ENCODE data around the gene CNOT1. TPM values are rescaled to one million over a fixed set of nuclear protein-coding genes. Genes with fewer than 3 reads are reported as not detected.
"Not testable (repeated sequence)": the region's sequence is repeated elsewhere in the genome, so short reads cannot be mapped to it uniquely, and the experiment has no call there.

Gene CNOT1
- 100 to 1,000 TPM in 3 of 8 experiments, 10 to 100 TPM in 5; 57.7 to 187 (median 91.9) TPM for total RNA-seq

DNA sequence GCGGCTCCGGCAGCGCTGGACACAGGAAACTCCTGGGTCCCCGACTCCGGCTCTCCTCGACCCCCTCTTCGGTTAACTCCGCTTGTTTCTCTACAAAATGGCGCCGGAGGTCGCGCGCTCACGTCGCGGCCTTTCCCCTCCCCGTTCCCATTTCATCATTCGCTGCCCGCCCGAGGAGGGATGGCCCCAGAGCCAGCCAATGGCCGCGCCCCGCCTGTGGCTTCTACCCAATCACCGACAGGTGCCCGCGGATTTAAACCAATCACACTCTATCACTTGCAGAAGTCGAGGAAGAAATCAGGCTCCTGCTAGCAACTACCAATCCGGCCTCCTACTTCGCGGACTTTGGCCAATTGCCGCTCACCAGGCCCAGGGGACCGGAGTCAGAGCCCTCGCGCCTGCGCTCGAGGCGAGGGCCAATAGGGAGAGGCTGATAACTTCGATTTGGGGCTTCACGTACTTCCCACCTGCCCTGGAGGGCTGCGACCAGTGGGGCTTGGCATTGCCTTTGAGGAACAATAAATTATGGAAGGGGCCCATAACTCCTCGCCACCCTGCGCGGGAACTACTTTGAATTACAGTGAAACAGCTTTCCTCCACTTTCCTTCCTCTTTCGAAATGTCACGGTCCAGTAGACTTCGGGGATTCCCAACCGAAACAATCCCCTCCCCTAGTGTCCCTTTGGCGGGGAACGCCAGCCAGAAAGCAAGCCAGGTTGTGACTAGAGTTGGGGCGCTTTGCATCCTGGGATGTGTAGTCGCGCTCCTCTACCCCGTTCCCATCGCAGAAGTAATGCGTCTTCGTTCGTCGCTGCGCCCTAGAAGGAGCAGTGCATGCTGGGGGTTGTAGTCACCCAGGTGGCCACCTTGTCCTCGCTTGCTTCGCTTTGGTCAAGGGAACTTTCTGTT lies at the start of gene CNOT1:
Gene CNOT1, minus strand, starts transcription at position 94 of the 908 bp plus-strand sequence. CDS start 30,489 bp downstream, outside the sequence.
- H3K27ac ChIP-seq, result peak within 1 kb of the TSS; percentile 89 to 96
- H3K4me1 ChIP-seq (replicated peaks in 1 of 2), result peaks cover 4 to 7% of the 10 kb centered on the region in 2 donors
- peak within 1 kb of the TSS; percentile 80 to 97 (median 83) for H3K4me3 ChIP-seq
- ATAC-seq (replicated peaks in 6 of 8), result peak; percentile 85 to 94 (median 93)
- in situ Hi-C loops (cut with MboI; ENCODE audit: low pct_unique_long_range_greater_than_20kb in 2 of 9, low sequenced_read_pairs in 9 of 9, unreplicated experiment in 9 of 9), result loop anchor here in 1 of 9 experiments (25.0 kb wide), 1 partner anchor 293 kb away; no protein-coding TSS in a partner anchor
- 0 to 4% (median 0%) methylated on average over 2 to 17 of the region's 61 CpGs; no CpG with 5 or more reads in 2 of the 10 experiments for WGBS, 10 experiments

DNA sequence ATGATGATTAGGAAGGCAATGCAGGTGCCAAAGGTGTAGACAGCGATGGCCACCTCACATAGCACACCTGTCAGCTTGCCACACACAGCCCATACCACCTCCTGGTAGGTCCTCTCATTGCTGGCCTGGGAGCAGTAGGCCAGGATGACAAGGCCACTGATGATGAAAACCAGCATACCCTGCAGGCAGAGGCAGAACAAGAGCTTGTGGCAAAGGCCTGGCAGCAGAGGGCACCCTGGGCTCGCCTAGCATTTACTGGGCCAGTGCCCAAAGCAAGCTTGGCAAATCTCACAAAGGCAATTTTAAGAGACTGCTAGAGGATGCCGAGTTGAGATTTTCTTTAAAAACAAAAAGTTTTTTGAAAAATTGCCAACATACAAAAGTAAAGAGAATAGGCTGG lies 49.1 kb upstream of the CNOT1 start:
- no peak for ATAC-seq (replicated peaks in 6 of 8)
- 0 to 93% (median 60%) methylated on average over 1 to 2 of the region's 3 CpGs; no CpG with 5 or more reads in 6 of the 10 experiments for WGBS, 10 experiments

GRCh38 chr16:58678269-58678668 lies 48.6 kb upstream of the CNOT1 start:
- Histone ChIP-seq H3K4me1 (replicated peaks in 1 of 2) (no peaks in the 10 kb centered on the region), H3K4me3 (no peak overlapping the region), H3K27ac (no peak overlapping the region)
- in situ Hi-C loops (cut with MboI; ENCODE audit: low pct_unique_long_range_greater_than_20kb in 2 of 9, low sequenced_read_pairs in 9 of 9, unreplicated experiment in 9 of 9), result no loop called here
- no peak for ATAC-seq (replicated peaks in 6 of 8)
- WGBS, 10 experiments, result 90 to 100% (median 97%) methylated on average over 1 to 4 of the region's 4 CpGs; no CpG with 5 or more reads in 6 of the 10 experiments

More for the DNA sequence above, 49.1 kb upstream of the CNOT1 start:
- in situ Hi-C loops (cut with MboI; ENCODE audit: low pct_unique_long_range_greater_than_20kb in 2 of 9, low sequenced_read_pairs in 9 of 9, unreplicated experiment in 9 of 9), result no loop called here
- Histone ChIP-seq H3K27ac (no peak overlapping the region), H3K4me3 (no peak overlapping the region), H3K4me1 (replicated peaks in 1 of 2) (peaks cover 1 to 2% of the 10 kb centered on the region in 2 donors)

DNA sequence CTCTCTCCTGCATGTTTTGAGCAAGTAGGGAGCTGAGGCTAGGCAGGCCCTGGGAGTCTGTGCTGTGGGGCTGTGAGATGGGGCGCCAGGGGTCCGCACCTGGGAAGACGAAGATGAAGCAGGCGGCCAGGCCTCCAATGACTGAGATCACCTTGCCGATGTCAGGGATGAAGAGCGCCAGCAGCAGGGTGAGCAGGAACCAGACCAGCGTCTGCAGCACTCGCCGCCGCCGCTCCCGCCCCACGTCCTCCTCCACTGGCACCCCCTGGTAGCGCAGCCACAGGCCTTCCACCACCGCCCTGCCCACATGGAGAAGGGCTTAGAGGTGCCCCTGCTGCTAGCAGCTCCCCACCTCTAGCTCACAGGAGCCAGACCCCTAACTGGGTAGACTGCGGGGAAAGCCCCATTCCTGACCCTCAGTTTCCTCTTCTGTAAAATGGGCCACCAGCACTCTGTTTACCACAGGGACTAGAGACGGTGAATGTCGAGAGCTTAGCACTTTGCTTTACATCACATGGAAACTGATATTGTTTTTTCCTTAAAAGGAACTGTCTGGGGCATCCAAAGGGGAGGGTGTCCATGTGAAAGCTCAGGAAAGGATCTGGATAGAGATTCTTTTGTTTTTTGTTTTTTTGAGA lies 41.4 kb upstream of the CNOT1 start:
- Histone ChIP-seq H3K4me1 (replicated peaks in 1 of 2) (no peaks in the 10 kb centered on the region), H3K4me3 (no peak overlapping the region), H3K27ac (no peak overlapping the region)
- 79 to 100% (median 92%) methylated on average over 2 to 10 of the region's 18 CpGs; no CpG with 5 or more reads in 4 of the 10 experiments for WGBS, 10 experiments
- in situ Hi-C loops (cut with MboI; ENCODE audit: low pct_unique_long_range_greater_than_20kb in 2 of 9, low sequenced_read_pairs in 9 of 9, unreplicated experiment in 9 of 9), result loop anchor here in 4 of 9 experiments (25.0 kb wide), 2 partner anchors 334 to 359 kb away; no protein-coding TSS in a partner anchor
- no peak for ATAC-seq (replicated peaks in 6 of 8)

DNA sequence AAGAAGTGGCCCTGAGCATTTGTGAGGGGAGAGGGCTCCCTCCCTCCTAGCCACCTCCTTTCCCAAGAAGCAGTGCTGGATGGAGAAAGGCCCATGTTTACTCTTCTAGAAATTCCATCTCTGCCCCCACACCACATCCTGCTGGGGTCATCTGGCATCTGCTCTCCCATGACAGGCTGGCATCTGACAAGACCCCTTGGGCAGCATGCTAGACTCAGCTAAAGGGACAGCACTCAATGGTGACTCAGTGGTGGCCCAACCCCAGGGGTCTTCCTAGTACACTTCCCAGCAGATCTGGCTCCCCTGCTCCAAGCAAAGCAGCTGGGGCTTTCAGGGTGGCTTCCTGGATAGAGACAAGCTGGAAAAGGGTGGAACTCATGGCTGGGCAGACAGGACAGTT lies 40.6 kb upstream of the CNOT1 start:
- Histone ChIP-seq H3K27ac (no peak overlapping the region), H3K4me1 (replicated peaks in 1 of 2) (no peaks in the 10 kb centered on the region), H3K4me3 (no peak overlapping the region)
- no peak for ATAC-seq (replicated peaks in 6 of 8)
- in situ Hi-C loops (cut with MboI; ENCODE audit: low pct_unique_long_range_greater_than_20kb in 2 of 9, low sequenced_read_pairs in 9 of 9, unreplicated experiment in 9 of 9), result loop anchor here in 4 of 9 experiments (25.0 kb wide), 2 partner anchors 333 to 358 kb away; no protein-coding TSS in a partner anchor

GRCh38 chr16:58665200-58665599 lies 35.6 kb upstream of the CNOT1 start:
- Histone ChIP-seq H3K4me1 (replicated peaks in 1 of 2) (no peaks in the 10 kb centered on the region), H3K4me3 (no peak overlapping the region), H3K27ac (no peak overlapping the region)
- in situ Hi-C loops (cut with MboI; ENCODE audit: low pct_unique_long_range_greater_than_20kb in 2 of 9, low sequenced_read_pairs in 9 of 9, unreplicated experiment in 9 of 9), result loop anchor here in 4 of 9 experiments (25.0 kb wide), 2 partner anchors 328 to 353 kb away; no protein-coding TSS in a partner anchor
- WGBS, 10 experiments, result 60% methylated on average over 1 of the region's 8 CpGs; no CpG with 5 or more reads in 9 of the 10 experiments
- no peak for ATAC-seq (replicated peaks in 6 of 8)

DNA sequence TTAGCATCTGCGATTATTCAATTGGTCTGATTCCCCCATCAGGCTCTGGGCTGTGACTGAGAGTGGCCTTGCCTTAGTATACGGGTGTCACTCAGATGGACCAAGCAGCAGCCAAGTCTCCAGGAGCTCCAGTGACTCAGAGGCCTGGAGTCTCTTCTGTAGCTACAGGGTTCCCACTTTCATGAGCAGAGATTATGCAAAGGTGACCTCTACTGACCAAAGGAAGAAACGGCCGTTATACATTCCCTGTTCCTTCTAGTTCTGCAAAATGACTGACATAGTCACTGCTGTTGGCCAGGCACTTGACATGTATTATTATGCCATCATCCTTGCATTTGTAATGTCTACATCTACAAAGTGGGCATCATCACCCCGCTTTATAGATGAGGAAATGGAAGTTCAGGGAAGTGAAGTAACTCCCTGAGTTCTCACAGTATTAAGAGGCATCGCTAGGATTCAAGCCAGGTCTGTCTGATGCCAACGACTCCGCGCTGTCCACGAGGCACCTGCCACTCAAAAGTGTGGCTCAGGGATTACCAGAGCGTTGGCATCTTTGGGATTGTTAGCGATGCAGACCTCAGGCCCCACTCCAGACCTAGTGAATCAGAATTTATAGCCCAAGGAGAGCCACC lies 31.7 kb upstream of the CNOT1 start:
- WGBS, 10 experiments, result 0 to 83% (median 44%) methylated on average over 1 to 8 of the region's 12 CpGs; no CpG with 5 or more reads in 1 of the 10 experiments
- H3K27ac ChIP-seq, result no peak overlapping the region
- H3K4me1 ChIP-seq (replicated peaks in 1 of 2), result no peaks in the 10 kb centered on the region
- peak; percentile 94 to 100 (median 99) for ATAC-seq (replicated peaks in 6 of 8)
- in situ Hi-C loops (cut with MboI; ENCODE audit: low pct_unique_long_range_greater_than_20kb in 2 of 9, low sequenced_read_pairs in 9 of 9, unreplicated experiment in 9 of 9), result loop anchor here in 4 of 9 experiments (25.0 kb wide), 2 partner anchors 324 to 349 kb away; no protein-coding TSS in a partner anchor
- no peak overlapping the region for H3K4me3 ChIP-seq

- not testable (repeated sequence) for ATAC-seq (replicated peaks in 6 of 8); H3K27ac ChIP-seq; H3K4me1 ChIP-seq (replicated peaks in 1 of 2); H3K4me3 ChIP-seq
- 31 to 100% (median 88%) methylated on average over 2 to 11 of the region's 11 CpGs; no CpG with 5 or more reads in 3 of the 10 experiments for WGBS, 10 experiments
- in situ Hi-C loops (cut with MboI; ENCODE audit: low pct_unique_long_range_greater_than_20kb in 2 of 9, low sequenced_read_pairs in 9 of 9, unreplicated experiment in 9 of 9), result loop anchor here in 4 of 9 experiments (25.0 kb wide), 2 partner anchors 323 to 348 kb away; no protein-coding TSS in a partner anchor
Measured at GRCh38 chr16:58659911-58660310, 30.3 kb upstream of the CNOT1 start.

GRCh38 chr16:58658796-58659211 lies 29.2 kb upstream of the CNOT1 start:
- no peak for ATAC-seq (replicated peaks in 6 of 8)
- Histone ChIP-seq H3K27ac (no peak overlapping the region), H3K4me3 (no peak overlapping the region), H3K4me1 (replicated peaks in 1 of 2) (peaks cover 10 to 15% of the 10 kb centered on the region in 2 donors)
- WGBS, 10 experiments, result 41 to 100% (median 92%) methylated on average over 1 to 3 of the region's 3 CpGs; no CpG with 5 or more reads in 4 of the 10 experiments
- in situ Hi-C loops (cut with MboI; ENCODE audit: low pct_unique_long_range_greater_than_20kb in 2 of 9, low sequenced_read_pairs in 9 of 9, unreplicated experiment in 9 of 9), result loop anchor here in 4 of 9 experiments (25.0 kb wide), 2 partner anchors 322 to 347 kb away; no protein-coding TSS in a partner anchor

GRCh38 chr16:58656899-58657298 lies 27.3 kb upstream of the CNOT1 start:
- 52 to 100% (median 74%) methylated on average over 1 to 3 of the region's 4 CpGs; no CpG with 5 or more reads in 4 of the 10 experiments for WGBS, 10 experiments
- ATAC-seq (replicated peaks in 6 of 8), result no peak
- Histone ChIP-seq H3K27ac (no peak overlapping the region), H3K4me1 (replicated peaks in 1 of 2) (peaks cover 10 to 19% of the 10 kb centered on the region in 2 donors), H3K4me3 (no peak overlapping the region)
- in situ Hi-C loops (cut with MboI; ENCODE audit: low pct_unique_long_range_greater_than_20kb in 2 of 9, low sequenced_read_pairs in 9 of 9, unreplicated experiment in 9 of 9), result loop anchor here in 4 of 9 experiments (25.0 kb wide), 2 partner anchors 320 to 345 kb away; no protein-coding TSS in a partner anchor

DNA sequence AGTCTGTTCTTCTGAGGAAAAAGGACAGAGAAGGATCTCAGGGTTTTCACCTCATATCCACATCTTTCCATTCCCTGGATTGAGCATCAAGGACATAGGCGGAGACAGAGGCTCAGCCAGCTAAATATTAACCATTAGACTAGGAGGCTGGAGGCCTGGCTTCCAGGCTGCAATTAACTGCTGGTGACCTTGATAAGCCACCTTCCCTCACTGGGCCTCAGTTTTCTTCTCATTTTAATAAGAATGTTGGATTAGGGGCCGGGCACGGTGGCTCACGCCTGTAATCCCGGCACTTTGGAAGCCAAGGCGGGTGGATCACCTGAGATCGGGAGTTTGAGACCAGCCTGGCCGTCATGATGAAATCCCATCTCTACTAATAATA lies 25.6 kb upstream of the CNOT1 start:
- no peak overlapping the region for H3K27ac ChIP-seq
- peaks cover 10 to 19% of the 10 kb centered on the region in 2 donors for H3K4me1 ChIP-seq (replicated peaks in 1 of 2)
- 67 to 100% (median 83%) methylated on average over 1 to 8 of the region's 8 CpGs; no CpG with 5 or more reads in 5 of the 10 experiments for WGBS, 10 experiments
- in situ Hi-C loops (cut with MboI; ENCODE audit: low pct_unique_long_range_greater_than_20kb in 2 of 9, low sequenced_read_pairs in 9 of 9, unreplicated experiment in 9 of 9), result loop anchor here in 4 of 9 experiments (25.0 kb wide), 2 partner anchors 318 to 343 kb away; no protein-coding TSS in a partner anchor
- no peak for ATAC-seq (replicated peaks in 6 of 8)
- no peak overlapping the region for H3K4me3 ChIP-seq
